22Rv1 (cell line): ENCODE data around the gene LMAN2.

ENCODE experiments used
- ZFX ChIP-seq: fragments of 450-650 bp; IDR thresholded peaks from 2 replicates; pipeline ENCODE4 v1.6.1; 2017; ENCODE audit warnings: antibody characterized with exemption, borderline replicate concordance
- TF ChIP-seq, protein P1 (sequence below): fragments of 450-650 bp; IDR thresholded peaks from 2 replicates; pipeline ENCODE4 v1.5.1; 2017; ENCODE audit warnings: mild to moderate bottlenecking

DNA sequence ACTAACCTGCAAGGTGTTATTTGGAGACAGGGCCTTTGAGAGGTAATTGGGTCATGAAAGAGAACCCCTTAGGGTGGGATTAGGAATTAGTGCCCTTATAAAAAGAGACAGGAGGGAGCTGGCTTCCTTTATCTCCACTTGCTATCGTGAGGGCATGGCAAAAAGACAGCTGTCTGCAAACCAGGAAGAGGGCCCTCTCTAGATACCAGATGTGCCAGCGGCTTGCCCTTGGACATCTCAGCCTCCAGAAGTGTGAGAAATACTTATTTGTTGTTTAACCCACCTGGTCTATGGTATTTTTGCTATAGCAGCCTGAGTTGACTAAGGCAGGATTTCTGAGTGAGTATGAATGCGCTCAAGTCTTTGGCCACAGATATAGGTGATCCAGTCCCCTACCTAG is 5.3 kb upstream of the LMAN2 start:
- TF ChIP-seq, protein P1, sequence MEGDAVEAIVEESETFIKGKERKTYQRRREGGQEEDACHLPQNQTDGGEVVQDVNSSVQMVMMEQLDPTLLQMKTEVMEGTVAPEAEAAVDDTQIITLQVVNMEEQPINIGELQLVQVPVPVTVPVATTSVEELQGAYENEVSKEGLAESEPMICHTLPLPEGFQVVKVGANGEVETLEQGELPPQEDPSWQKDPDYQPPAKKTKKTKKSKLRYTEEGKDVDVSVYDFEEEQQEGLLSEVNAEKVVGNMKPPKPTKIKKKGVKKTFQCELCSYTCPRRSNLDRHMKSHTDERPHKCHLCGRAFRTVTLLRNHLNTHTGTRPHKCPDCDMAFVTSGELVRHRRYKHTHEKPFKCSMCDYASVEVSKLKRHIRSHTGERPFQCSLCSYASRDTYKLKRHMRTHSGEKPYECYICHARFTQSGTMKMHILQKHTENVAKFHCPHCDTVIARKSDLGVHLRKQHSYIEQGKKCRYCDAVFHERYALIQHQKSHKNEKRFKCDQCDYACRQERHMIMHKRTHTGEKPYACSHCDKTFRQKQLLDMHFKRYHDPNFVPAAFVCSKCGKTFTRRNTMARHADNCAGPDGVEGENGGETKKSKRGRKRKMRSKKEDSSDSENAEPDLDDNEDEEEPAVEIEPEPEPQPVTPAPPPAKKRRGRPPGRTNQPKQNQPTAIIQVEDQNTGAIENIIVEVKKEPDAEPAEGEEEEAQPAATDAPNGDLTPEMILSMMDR = no peak
- TF ChIP-seq ZFX = no peak
